Uterus (tissue), 2 donors: Measurements from ENCODE around the gene DNAJC24.

ENCODE experiments used
- CTCF ChIP-seq, 4 experiments: fragments of 200-600 bp in 2 of 4; fragments of 450-650 bp in 2 of 4; sonication (generic) in 2 of 4; IDR thresholded peaks; one replicate each; pipeline ENCODE4 v1.5.1; 2016 to 2019; ENCODE audit warnings: antibody characterized with exemption in 4 of 4, mild to moderate bottlenecking in 2 of 4, moderate library complexity in 1 of 4
- POLR2A ChIP-seq, 2 donors: fragments of 450-650 bp; IDR thresholded peaks; one replicate each; pipeline ENCODE4 v1.6.1; 2016; ENCODE audit warnings: antibody characterized with exemption in 2 of 2, mild to moderate bottlenecking in 1 of 2, moderate library complexity in 1 of 2

GRCh38 chr11:31408201-31408600, 38.5 kb downstream of the DNAJC24 start:
- TF ChIP-seq CTCF (IDR thresholded peaks at IDR 0.05) = no peak
- no peak for TF ChIP-seq POLR2A (IDR thresholded peaks at IDR 0.05)
